Adrenal gland (tissue), 12 donors: ENCODE measurements around the gene MOV10. TPM values are rescaled to one million over a fixed set of nuclear protein-coding genes. Genes with fewer than 3 reads are reported as not detected.

ENCODE experiments used
- DNase-seq, 7 donors: peaks; one replicate each; pipeline ENCODE4 v3.0.0-alpha.2; 2019 to 2020
- H3K27ac ChIP-seq, 5 donors: fragments of 200-600 bp; sonication (generic) in 4 of 5; 1 replicate in 3 of 5; 2 replicates in 2 of 5; pipeline versions ENCODE4 v1.5.1 to v1.8.0; 2016 to 2020; ENCODE audit warnings: mild to moderate bottlenecking in 1 of 5
- H3K27me3 ChIP-seq: fragments of 200-600 bp; 2 replicates; pipeline ENCODE4 v1.8.0; 2021
- H3K36me3 ChIP-seq, 2 donors: fragments of 200-600 bp; replicated peaks in 1 of 2; 1 replicate in 1 of 2; 2 replicates in 1 of 2; pipeline versions ENCODE4 v1.5.1 to v1.8.0; 2018 to 2022
- H3K4me1 ChIP-seq, 2 donors: fragments of 200-600 bp; replicated peaks in 1 of 2; 1 replicate in 1 of 2; 2 replicates in 1 of 2; pipeline versions ENCODE4 v1.5.1 to v1.8.0; 2018 to 2021
- H3K4me3 ChIP-seq, 4 donors: fragments of 200-600 bp; sonication (generic) in 3 of 4; one replicate each; pipeline ENCODE4 v1.5.1; 2016 to 2018
- H3K9me3 ChIP-seq, 3 donors: fragments of 200-600 bp; sonication (generic) in 1 of 3; replicated peaks in 1 of 3; 1 replicate in 2 of 3; 2 replicates in 1 of 3; pipeline versions ENCODE4 v1.5.1 to v1.8.0; 2016 to 2021
- POLR2A ChIP-seq, 2 donors: fragments of 450-650 bp; IDR thresholded peaks; one replicate each; pipeline ENCODE4 v1.6.1; 2017; ENCODE audit warnings: antibody characterized with exemption in 2 of 2, mild to moderate bottlenecking in 2 of 2, moderate library complexity in 1 of 2
- WGBS, 4 donors: extraction: QIAGEN DNeasy Blood & Tissue Kit in 2 of 4; methylation state at CpG; one replicate each; pipeline versions ENCODE4 v1.1.5 to v1.1.7; 2013 to 2017; 5-methylcytosine and 5-hydroxymethylcytosine counted together
- intact Hi-C, 2 donors: fragments of 100-400 bp; cut with DNase I; formaldehyde crosslinking; loops; one replicate each; pipeline versions ENCODE4 v1.14.1 to v1.15.0; 2022 to 2023
- polyA plus RNA-seq, 3 donors: library from polyadenylated mRNA; stranded (reverse); fragments of 200-250 nt in 2 of 3; fragments of 350-450 nt in 1 of 3; fragmentation: Illumina TruSeq in 1 of 3; extraction: RNeasy Lipid Tissue Mini Kit (QIAGEN cat#74804) in 1 of 3; gene quantifications; one replicate each; pipeline ENCODE4 v1.2.3, GENCODE V29; 2013 to 2014
- total RNA-seq, 9 donors: library from RNA; depleted of rRNA in 4 of 9; stranded (reverse); fragments of >200 nt in 4 of 9; fragments of 120-200 nt in 1 of 9; fragmentation: NEBNext Ultra II Directional in 1 of 9; extraction: Animal tissue kit (Norgen Biotek cat#: 25700) in 1 of 9; gene quantifications; one replicate each; pipeline versions ENCODE4 v1.1.0 to v1.2.4, GENCODE V29; 2013 to 2023
- TF ChIP-seq, protein P1 (sequence below), 6 experiments: fragments of 450-650 bp in 4 of 6; fragments of 200-600 bp in 2 of 6; sonication (generic) in 1 of 6; IDR thresholded peaks; 1 replicate in 5 of 6; 2 replicates in 1 of 6; pipeline versions ENCODE4 v1.5.1 to v1.8.0; 2016 to 2021; ENCODE audit warnings: antibody characterized with exemption in 6 of 6, mild to moderate bottlenecking in 2 of 6, moderate library complexity in 1 of 6
- donor health status: healthy with polysubstance abuse.
- donor health status: Bipolar disorder and iron deficiency.
- donor health status: DM: yes; HTN: yes; CAD: no.
- donor health status: DM: no; HTN: no; CAD: no.
- donor health status: DM: no; HTN: no; CAD: no.
- donor health status: DM: yes; HTN: yes; CAD: no.

Gene MOV10
- total and polyA plus RNA-seq, 12 donors, result 39.1 to 372 (median 70.5) TPM

DNA sequence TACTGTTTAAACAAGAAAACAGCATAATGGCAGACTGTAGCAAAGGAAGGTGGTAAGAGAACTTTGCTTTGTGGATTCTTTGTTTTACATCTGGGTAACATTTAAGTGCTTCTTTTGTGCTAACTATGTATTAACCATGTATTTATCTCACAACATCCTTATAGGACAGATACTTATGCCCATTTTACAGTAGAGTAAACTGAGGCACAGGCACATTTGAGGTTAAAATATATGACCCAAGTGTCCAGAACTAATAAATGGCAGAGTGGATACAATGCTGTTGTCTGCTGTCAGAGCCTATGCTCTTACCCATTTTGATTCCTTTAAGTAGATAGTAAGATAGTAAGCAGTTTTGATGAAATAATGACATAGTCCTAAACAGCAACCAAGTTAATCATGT, 47.6 kb upstream of the MOV10 start:
- intact Hi-C loops, result no loop called here
- H3K9me3 ChIP-seq, result no peaks in the 10 kb centered on the region
- no peaks in the 10 kb centered on the region for H3K27me3 ChIP-seq
- H3K4me1 ChIP-seq, result peaks cover 9 to 56% of the 10 kb centered on the region in 2 donors
- TF ChIP-seq, protein P1, sequence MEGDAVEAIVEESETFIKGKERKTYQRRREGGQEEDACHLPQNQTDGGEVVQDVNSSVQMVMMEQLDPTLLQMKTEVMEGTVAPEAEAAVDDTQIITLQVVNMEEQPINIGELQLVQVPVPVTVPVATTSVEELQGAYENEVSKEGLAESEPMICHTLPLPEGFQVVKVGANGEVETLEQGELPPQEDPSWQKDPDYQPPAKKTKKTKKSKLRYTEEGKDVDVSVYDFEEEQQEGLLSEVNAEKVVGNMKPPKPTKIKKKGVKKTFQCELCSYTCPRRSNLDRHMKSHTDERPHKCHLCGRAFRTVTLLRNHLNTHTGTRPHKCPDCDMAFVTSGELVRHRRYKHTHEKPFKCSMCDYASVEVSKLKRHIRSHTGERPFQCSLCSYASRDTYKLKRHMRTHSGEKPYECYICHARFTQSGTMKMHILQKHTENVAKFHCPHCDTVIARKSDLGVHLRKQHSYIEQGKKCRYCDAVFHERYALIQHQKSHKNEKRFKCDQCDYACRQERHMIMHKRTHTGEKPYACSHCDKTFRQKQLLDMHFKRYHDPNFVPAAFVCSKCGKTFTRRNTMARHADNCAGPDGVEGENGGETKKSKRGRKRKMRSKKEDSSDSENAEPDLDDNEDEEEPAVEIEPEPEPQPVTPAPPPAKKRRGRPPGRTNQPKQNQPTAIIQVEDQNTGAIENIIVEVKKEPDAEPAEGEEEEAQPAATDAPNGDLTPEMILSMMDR (IDR thresholded peaks at IDR 0.05), result no peak
- no peak for TF ChIP-seq POLR2A (IDR thresholded peaks at IDR 0.05)
- no peaks in the 10 kb centered on the region for H3K36me3 ChIP-seq
- no peak for DNase-seq
- no peak overlapping the region for H3K27ac ChIP-seq
- H3K4me3 ChIP-seq, result no peak overlapping the region

DNA sequence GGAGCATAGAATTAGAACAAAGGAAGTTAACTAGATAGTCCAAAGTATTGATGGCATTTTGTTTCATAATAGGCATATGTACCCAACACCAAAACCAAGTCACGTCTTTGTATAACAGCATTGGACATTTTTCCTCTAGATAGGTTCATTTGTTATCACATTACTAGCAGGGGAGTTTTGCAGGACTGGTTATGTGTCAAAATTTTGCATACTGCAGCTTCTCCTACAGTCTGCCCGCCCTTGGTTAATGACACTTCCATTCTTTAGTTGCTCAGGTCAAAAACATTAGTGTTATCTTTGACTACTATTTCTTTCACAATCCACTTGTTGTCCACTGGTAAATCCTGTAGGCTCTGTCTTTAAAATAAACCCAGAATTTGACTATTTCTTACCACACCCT, 45.9 kb upstream of the MOV10 start:
- no peak for TF ChIP-seq POLR2A (IDR thresholded peaks at IDR 0.05)
- TF ChIP-seq, protein P1 (IDR thresholded peaks at IDR 0.05), result no peak
- 89 to 92% (median 91%) methylated on average over 2 of the region's 2 CpGs for WGBS, 4 donors
- intact Hi-C loops, result no loop called here
- no peak overlapping the region for H3K27ac ChIP-seq
- no peaks in the 10 kb centered on the region for H3K36me3 ChIP-seq
- peaks cover 9 to 54% of the 10 kb centered on the region in 2 donors for H3K4me1 ChIP-seq
- no peaks in the 10 kb centered on the region for H3K27me3 ChIP-seq
- no peak for DNase-seq
- H3K9me3 ChIP-seq, result no peaks in the 10 kb centered on the region
- H3K4me3 ChIP-seq, result no peak overlapping the region

DNA sequence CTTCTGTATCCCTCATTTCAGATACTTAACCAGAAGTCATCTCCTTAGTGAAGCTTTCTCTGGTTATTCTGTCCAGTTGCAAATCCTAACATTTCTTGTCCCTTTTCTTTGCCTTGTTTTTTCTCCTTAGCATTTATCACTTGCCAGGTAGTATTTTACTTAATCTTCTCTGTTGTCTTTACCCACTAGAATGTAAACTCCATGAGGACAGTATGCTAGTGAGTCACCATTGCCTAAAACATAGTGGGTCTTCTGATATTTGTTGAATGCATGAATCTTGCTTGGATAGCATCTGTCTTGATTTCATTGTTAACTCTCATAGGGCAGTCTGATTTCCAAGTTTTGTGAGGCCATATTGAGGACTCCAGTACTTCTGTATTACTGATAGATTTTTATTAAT, 45.2 kb upstream of the MOV10 start:
- no peaks in the 10 kb centered on the region for H3K36me3 ChIP-seq
- no peak overlapping the region for H3K4me3 ChIP-seq
- no peaks in the 10 kb centered on the region for H3K9me3 ChIP-seq
- no peak for DNase-seq
- no peaks in the 10 kb centered on the region for H3K27me3 ChIP-seq
- TF ChIP-seq, protein P1 (IDR thresholded peaks at IDR 0.05), result no peak
- no peak for TF ChIP-seq POLR2A (IDR thresholded peaks at IDR 0.05)
- H3K4me1 ChIP-seq, result peaks cover 9 to 56% of the 10 kb centered on the region in 2 donors
- no peak overlapping the region for H3K27ac ChIP-seq
- intact Hi-C loops, result no loop called here

DNA sequence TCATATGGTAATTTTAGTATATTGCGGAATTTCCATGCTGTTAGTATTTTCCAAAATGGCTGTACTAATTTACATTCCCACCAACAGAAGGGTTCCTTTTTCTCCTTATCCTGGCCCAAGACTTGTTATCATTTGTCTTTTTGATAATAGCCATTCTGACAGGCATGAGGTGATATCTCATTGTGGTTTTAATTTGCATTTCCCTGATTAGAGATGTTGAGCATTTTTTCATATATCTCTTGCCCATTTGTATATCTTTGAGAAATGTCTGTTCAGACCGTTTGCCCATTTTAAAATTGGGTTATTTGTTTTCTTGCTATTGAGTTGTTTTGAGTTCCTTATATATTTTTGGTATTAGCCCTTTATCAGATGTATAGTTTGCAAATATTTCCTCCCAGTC, 40.8 kb upstream of the MOV10 start:
- DNase-seq, result no peak
- intact Hi-C loops, result no loop called here
- no peaks in the 10 kb centered on the region for H3K9me3 ChIP-seq
- no peaks in the 10 kb centered on the region for H3K27me3 ChIP-seq
- H3K36me3 ChIP-seq, result no peaks in the 10 kb centered on the region
- no peak overlapping the region for H3K27ac ChIP-seq
- WGBS, 4 donors, result 93 to 96% (median 94%) methylated on average over 2 of the region's 2 CpGs
- TF ChIP-seq, protein P1 (IDR thresholded peaks at IDR 0.05), result no peak
- no peak for TF ChIP-seq POLR2A (IDR thresholded peaks at IDR 0.05)
- H3K4me3 ChIP-seq, result no peak overlapping the region
- H3K4me1 ChIP-seq, result peaks cover 20 to 62% of the 10 kb centered on the region in 2 donors
